Measurements from ENCODE around the gene TEX14. TPM values are rescaled to one million over a fixed set of nuclear protein-coding genes. Genes with fewer than 3 reads are reported as not detected.
A peak's percentile ranks its signal among the peaks of the same experiment; 100 is the strongest.

TEX14 gene
- total RNA-seq, 1 donor from 2014 or later: not detected

DNA sequence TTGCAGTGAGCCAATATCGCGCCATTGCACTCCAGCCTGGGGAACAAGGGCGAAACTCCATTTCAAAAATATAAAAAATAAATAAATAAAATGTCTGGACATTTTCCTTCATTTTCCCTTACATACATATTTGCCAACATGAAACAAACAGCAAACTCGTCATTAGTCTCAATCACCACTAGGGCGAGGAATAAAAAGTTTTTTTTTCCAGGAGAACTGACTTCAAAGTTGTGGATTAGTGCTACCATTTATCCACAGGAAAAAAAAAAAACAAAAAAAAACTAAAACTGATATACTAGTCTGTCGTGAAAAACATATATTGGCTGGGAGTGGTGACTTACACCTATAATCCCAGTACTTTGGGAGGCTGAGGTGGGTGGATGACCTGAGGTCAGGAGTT lies 100.4 kb downstream of the TEX14 start:
- H3K27me3 ChIP-seq: no peaks in the 10 kb centered on the region
- no peaks in the 10 kb centered on the region for H3K9me3 ChIP-seq
- H3K27ac ChIP-seq: no peak overlapping the region
- H3K4me1 ChIP-seq: no peaks in the 10 kb centered on the region
- H3K4me3 ChIP-seq: no peak overlapping the region
- no peak for TF ChIP-seq POLR2AphosphoS5 (IDR thresholded peaks at IDR 0.05; ENCODE audit: insufficient read depth in 1 of 2, low read depth in 1 of 2)
- no peak for TF ChIP-seq POLR2A (IDR thresholded peaks at IDR 0.05)
- no peak for TF ChIP-seq CTCF (IDR thresholded peaks at IDR 0.05)
- intact Hi-C loops (cut with DNase I): no loop called here
- no peaks in the 10 kb centered on the region for H3K36me3 ChIP-seq
- DNase-seq (ENCODE audit: extremely low spot score in 2 of 2): no peak

GRCh38 chr17:58590377-58590776 lies 101.5 kb downstream of the TEX14 start:
- no peaks in the 10 kb centered on the region for H3K9me3 ChIP-seq
- H3K27ac ChIP-seq: no peak overlapping the region
- no peaks in the 10 kb centered on the region for H3K36me3 ChIP-seq
- H3K27me3 ChIP-seq: no peaks in the 10 kb centered on the region
- no peak for DNase-seq (ENCODE audit: extremely low spot score in 2 of 2)
- H3K4me3 ChIP-seq: no peak overlapping the region
- no peaks in the 10 kb centered on the region for H3K4me1 ChIP-seq
- intact Hi-C loops (cut with DNase I): no loop called here
- TF ChIP-seq CTCF (IDR thresholded peaks at IDR 0.05) (no peak), POLR2A (IDR thresholded peaks at IDR 0.05) (no peak), POLR2AphosphoS5 (IDR thresholded peaks at IDR 0.05; ENCODE audit: insufficient read depth in 1 of 2, low read depth in 1 of 2) (no peak)

DNA sequence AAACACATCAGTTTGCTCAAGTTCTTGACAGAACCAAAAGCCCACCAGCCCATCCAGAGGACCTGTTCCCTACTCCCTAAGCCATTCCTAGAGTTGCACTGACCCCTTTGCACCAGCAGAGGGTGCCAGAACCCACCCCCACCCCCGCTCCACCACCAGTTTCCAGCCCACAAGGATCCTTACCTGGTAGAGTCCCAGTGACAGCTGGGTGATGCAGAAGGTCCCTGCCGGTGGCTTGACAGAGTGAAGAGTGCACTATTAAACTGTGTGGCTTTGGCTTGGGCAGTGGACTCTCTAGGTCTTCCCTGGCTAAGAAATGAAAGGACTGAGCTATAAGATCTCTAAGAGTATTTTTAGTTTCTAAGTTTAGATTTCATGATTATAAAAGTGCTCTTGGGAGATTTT lies 104.1 kb downstream of the TEX14 start:
- H3K27me3 ChIP-seq: no peaks in the 10 kb centered on the region
- DNase-seq (ENCODE audit: extremely low spot score in 2 of 2): no peak
- H3K4me3 ChIP-seq: no peak overlapping the region
- no peaks in the 10 kb centered on the region for H3K4me1 ChIP-seq
- no peak overlapping the region for H3K27ac ChIP-seq
- H3K36me3 ChIP-seq: no peaks in the 10 kb centered on the region
- intact Hi-C loops (cut with DNase I): no loop called here
- no peaks in the 10 kb centered on the region for H3K9me3 ChIP-seq
- TF ChIP-seq CTCF (IDR thresholded peaks at IDR 0.05) (peak; percentile 33 to 81 (median 79)), POLR2AphosphoS5 (IDR thresholded peaks at IDR 0.05; ENCODE audit: insufficient read depth in 1 of 2, low read depth in 1 of 2) (no peak)

GRCh38 chr17:58586009-58586644 lies 105.7 kb downstream of the TEX14 start:
- no peak overlapping the region for H3K27ac ChIP-seq
- H3K4me1 ChIP-seq: no peaks in the 10 kb centered on the region
- H3K36me3 ChIP-seq: no peaks in the 10 kb centered on the region
- intact Hi-C loops (cut with DNase I): no loop called here
- TF ChIP-seq POLR2A (IDR thresholded peaks at IDR 0.05): no peak
- no peak for TF ChIP-seq POLR2AphosphoS5 (IDR thresholded peaks at IDR 0.05; ENCODE audit: insufficient read depth in 1 of 2, low read depth in 1 of 2)
- no peak for TF ChIP-seq CTCF (IDR thresholded peaks at IDR 0.05)
- no peaks in the 10 kb centered on the region for H3K27me3 ChIP-seq
- DNase-seq (ENCODE audit: extremely low spot score in 2 of 2): no peak
- H3K9me3 ChIP-seq: no peaks in the 10 kb centered on the region
- H3K4me3 ChIP-seq: no peak overlapping the region

GRCh38 chr17:58585554-58585953 lies 106.3 kb downstream of the TEX14 start:
- TF ChIP-seq POLR2A (IDR thresholded peaks at IDR 0.05) (no peak), POLR2AphosphoS5 (IDR thresholded peaks at IDR 0.05; ENCODE audit: insufficient read depth in 1 of 2, low read depth in 1 of 2) (no peak), CTCF (IDR thresholded peaks at IDR 0.05) (no peak)
- Histone ChIP-seq H3K4me1 (no peaks in the 10 kb centered on the region), H3K9me3 (no peaks in the 10 kb centered on the region), H3K4me3 (no peak overlapping the region), H3K36me3 (no peaks in the 10 kb centered on the region), H3K27me3 (no peaks in the 10 kb centered on the region), H3K27ac (no peak overlapping the region)
- intact Hi-C loops (cut with DNase I): no loop called here
- DNase-seq (ENCODE audit: extremely low spot score in 2 of 2): no peak
